Ramos (cell line): ENCODE data around the gene SMCR8.

Experiments
- in situ Hi-C: fragments of 300-500 bp; cut with MboI; formaldehyde crosslinking; loops from one replicate; pipeline ENCODE4 v1.14.3; 2022; ENCODE audit warnings: low sequenced_read_pairs; ENCODE audit not compliant: unreplicated experiment

SMCR8 gene

GRCh38 chr17:18344021-18344420 lies 28.9 kb downstream of the SMCR8 start:
- in situ Hi-C loops, result no loop called here

- in situ Hi-C loops, result loop anchor here (25.0 kb wide), 1 partner anchor 1541 kb away; no protein-coding TSS in a partner anchor
Measured at GRCh38 chr17:18353541-18353940, 38.4 kb downstream of the SMCR8 start.

- in situ Hi-C loops, result loop anchor here (25.0 kb wide), 1 partner anchor 1544 kb away; no protein-coding TSS in a partner anchor
Measured at GRCh38 chr17:18356624-18357023, 41.5 kb downstream of the SMCR8 start.

DNA sequence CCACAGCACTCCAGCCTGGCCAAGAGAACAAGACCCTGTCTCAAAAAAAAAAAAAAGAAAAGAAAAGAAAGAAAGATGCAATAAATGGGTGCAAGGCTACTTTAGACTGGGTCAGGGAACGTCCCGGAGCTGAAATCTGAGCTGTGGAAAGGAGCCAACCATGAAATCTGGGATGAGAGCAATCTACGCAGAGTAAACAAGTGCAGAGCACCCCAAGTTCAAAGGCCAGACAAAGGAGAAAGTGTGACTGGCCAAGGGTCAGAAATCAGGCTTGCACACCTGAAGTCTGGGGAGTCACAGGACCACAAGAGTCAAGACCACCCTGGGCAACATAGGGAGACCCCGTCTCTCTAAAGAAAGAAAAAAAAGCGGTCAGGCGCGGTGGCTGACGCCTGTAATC lies 45.4 kb downstream of the SMCR8 start:
- in situ Hi-C loops, result loop anchor here (25.0 kb wide), 1 partner anchor 1548 kb away; no protein-coding TSS in a partner anchor

DNA sequence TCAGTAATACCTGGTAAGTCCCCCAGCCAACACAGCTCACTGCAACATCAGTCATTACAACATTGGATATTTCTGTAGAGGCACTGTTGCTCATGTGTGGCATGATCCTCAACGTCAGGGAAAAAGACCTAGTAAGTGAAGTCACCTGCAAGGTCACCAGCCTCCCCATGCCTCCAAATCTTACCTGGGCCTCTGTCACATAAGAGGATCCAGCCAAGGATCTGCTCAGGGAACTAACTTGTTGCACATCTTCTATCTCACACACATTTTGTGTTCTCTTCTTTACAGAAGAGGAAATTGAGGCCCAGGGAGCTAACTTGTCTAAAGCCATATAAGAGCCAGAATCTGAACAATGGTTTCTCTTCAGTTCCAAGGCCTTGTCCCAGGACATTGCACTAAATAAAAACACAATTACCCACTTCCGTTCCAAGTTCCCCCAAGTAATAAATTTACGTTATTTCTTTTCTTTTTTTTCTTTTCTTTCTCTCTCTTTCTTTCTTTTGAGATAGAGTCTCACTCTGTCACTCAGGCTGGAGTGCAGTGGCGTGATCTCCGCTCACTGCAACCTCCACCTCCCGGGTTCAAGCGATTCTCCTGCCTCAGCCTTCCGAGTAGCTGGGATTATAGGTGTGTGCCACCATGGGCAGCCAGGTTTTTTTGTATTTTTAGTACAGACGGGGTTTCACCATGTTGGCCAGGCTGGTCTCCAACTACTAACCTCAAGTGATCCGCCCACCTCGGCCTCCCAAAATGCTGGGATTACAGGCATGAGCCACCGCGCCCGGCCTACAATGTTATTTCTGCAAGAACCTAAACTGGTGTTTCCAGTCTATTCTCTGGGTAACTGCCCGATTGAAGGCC lies 47.0 kb downstream of the SMCR8 start:
- in situ Hi-C loops, result loop anchor here (25.0 kb wide), 1 partner anchor 1550 kb away; no protein-coding TSS in a partner anchor

GRCh38 chr17:18362698-18363100 lies 47.6 kb downstream of the SMCR8 start:
- in situ Hi-C loops, result loop anchor here (25.0 kb wide), 1 partner anchor 1550 kb away; no protein-coding TSS in a partner anchor

GRCh38 chr17:18363101-18364049 lies 48.3 kb downstream of the SMCR8 start, which contains the start of gene SHMT1:
Gene SHMT1 (minus strand): TSS chr17:18363550. CDS start chr17:18355981, 7,569 bp downstream.
- in situ Hi-C loops, result loop anchor here (25.0 kb wide), 1 partner anchor 1551 kb away; no protein-coding TSS in a partner anchor

DNA sequence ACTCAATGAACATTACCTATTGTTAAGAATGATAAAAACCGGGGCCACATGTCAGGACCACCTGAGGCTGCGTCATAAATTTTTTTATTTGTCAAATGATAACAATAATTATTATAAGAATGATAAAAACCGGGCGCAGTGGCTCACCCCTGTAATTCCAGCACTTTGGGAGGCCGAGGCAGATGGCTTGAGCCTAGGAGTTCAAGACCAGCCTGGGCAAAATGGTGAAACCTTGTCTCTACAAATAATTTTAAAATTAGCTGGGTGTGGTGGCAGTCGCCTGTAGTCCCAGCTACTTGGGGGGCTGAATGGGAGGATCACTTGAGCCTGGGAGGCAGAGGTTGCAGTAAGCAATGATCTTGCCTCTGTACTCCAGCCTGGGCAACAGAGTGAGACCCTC lies 49.1 kb downstream of the SMCR8 start:
- in situ Hi-C loops, result loop anchor here (25.0 kb wide), 1 partner anchor 1552 kb away; no protein-coding TSS in a partner anchor

DNA sequence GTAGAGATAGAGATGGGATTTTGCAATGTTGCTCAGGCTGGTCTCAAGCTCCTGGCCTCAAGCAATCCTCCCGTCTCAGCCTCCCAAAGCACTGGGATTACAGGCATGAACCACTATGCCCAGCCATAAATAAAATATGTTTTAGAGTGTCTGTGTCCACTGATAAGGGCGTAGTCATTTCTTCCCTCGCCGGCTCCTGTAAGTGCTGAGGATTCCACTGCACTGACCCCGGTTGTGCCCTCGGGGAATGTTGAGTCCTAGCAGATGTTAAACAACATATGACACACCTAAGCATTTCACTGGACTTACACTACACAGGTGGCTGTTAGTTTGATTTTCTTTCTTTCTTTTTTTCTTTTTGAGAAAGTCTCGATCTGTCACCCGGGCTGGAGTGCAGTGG lies 53.9 kb downstream of the SMCR8 start:
- in situ Hi-C loops, result loop anchor here (25.0 kb wide), 1 partner anchor 1557 kb away; no protein-coding TSS in a partner anchor

DNA sequence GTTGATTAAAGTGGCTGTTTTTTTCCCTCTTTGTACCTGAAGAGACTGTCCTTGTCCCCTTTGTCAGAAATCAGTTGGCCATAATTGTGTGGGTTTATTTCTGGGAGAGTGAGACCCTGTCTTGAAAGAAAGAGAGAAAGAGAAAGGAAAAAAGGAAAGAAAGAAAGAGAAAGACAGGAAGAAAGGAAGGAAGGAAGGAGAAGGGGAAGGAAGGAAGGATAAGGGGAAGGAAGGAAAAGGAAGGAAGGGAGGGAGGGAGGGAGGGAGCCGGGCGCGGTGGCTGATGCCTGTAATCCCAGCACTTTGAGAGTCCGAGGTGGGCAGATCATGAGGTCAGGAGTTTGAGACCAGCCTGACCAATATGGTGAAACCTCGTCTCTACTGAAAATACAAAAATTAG lies 55.7 kb downstream of the SMCR8 start:
- in situ Hi-C loops, result loop anchor here (25.0 kb wide), 1 partner anchor 1558 kb away; no protein-coding TSS in a partner anchor

- in situ Hi-C loops, result loop anchor here (25.0 kb wide), 1 partner anchor 1559 kb away; no protein-coding TSS in a partner anchor
Measured at GRCh38 chr17:18371455-18371854, 56.4 kb downstream of the SMCR8 start.

DNA sequence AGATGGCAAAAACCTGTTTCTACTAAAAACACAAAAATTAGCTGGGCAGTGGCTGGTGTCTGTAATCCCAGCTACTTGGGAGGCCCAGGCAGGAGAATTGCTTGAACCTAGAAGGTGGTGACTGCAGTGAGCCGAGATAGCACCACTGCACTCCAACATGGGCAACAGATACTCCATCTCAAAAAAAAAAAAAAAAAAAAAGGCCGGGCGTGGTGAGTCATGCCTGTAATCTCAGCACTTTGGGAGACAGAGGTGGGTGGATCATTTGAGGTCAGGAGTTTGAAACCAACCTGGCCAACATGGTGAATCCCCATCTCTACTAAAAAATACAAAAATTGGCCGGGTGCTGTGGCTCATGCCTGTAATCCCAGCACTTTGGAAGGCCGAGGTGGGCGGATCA lies 58.1 kb downstream of the SMCR8 start:
- in situ Hi-C loops, result loop anchor here (25.0 kb wide), 1 partner anchor 1561 kb away; no protein-coding TSS in a partner anchor

DNA sequence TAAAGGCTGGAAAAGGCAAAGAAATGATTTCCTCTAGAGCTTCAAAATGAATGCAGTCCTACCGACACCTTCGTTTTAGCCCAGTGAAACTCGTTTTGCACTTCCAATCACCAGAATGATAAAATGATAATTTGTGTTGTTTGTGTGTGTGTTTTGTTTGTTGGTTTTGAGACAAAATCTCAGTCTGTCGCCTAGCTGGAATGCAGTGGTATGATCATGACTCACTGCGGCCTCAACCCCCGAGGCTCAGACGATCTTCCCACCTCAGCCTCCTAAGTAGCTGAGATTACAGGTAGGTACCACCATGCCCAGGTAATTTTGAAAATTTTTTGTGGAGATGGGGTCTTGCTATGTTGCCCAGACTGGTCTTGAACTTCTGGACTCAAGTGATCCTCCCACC lies 59.1 kb downstream of the SMCR8 start:
- in situ Hi-C loops, result loop anchor here (25.0 kb wide), 1 partner anchor 1562 kb away; no protein-coding TSS in a partner anchor
